ENCODE measurements around the gene IFT122.
"Not testable (repeated sequence)": the region's sequence is repeated elsewhere in the genome, so short reads cannot be mapped to it uniquely, and the experiment has no call there.

Gene IFT122

GRCh38 chr3:129535075-129535474 lies 95.1 kb downstream of the IFT122 start:
- Histone ChIP-seq H3K4me3 (ENCODE audit: low read depth in 1 of 2, low read length in 2 of 2) (no peak overlapping the region), H3K27me3 (ENCODE audit: control insufficient read depth in 1 of 2, insufficient read depth in 2 of 2, low read length in 2 of 2) (no peaks in the 10 kb centered on the region), H3K9me3 (ENCODE audit: low read length) (no peaks in the 10 kb centered on the region), H3K27ac (ENCODE audit: low read depth, low read length) (no peak overlapping the region), H3K4me1 (ENCODE audit: insufficient read depth, low read length) (no peaks in the 10 kb centered on the region), H3K36me3 (ENCODE audit: insufficient read depth, low read length) (no peaks in the 10 kb centered on the region), H3K9ac (ENCODE audit: low read length) (no peak overlapping the region)

- Histone ChIP-seq H3K27ac (ENCODE audit: low read depth, low read length) (no peak overlapping the region), H3K9me3 (ENCODE audit: low read length) (no peaks in the 10 kb centered on the region), H3K27me3 (ENCODE audit: control insufficient read depth in 1 of 2, insufficient read depth in 2 of 2, low read length in 2 of 2) (no peaks in the 10 kb centered on the region), H3K36me3 (ENCODE audit: insufficient read depth, low read length) (no peaks in the 10 kb centered on the region), H3K9ac (ENCODE audit: low read length) (no peak overlapping the region), H3K4me3 (ENCODE audit: low read depth in 1 of 2, low read length in 2 of 2) (no peak overlapping the region), H3K4me1 (ENCODE audit: insufficient read depth, low read length) (no peaks in the 10 kb centered on the region)
Measured at GRCh38 chr3:129536374-129536667, 96.3 kb downstream of the IFT122 start.

- Histone ChIP-seq H3K27me3 (ENCODE audit: control insufficient read depth in 1 of 2, insufficient read depth in 2 of 2, low read length in 2 of 2) (no peaks in the 10 kb centered on the region), H3K9ac (ENCODE audit: low read length) (no peak overlapping the region), H3K9me3 (ENCODE audit: low read length) (no peaks in the 10 kb centered on the region), H3K4me1 (ENCODE audit: insufficient read depth, low read length) (no peaks in the 10 kb centered on the region), H3K27ac (ENCODE audit: low read depth, low read length) (no peak overlapping the region), H3K36me3 (ENCODE audit: insufficient read depth, low read length) (no peaks in the 10 kb centered on the region), H3K4me3 (ENCODE audit: low read depth in 1 of 2, low read length in 2 of 2) (no peak overlapping the region)
Measured at GRCh38 chr3:129536804-129537203, 96.8 kb downstream of the IFT122 start.

GRCh38 chr3:129539206-129539605 lies 99.2 kb downstream of the IFT122 start:
- Histone ChIP-seq H3K4me1 (ENCODE audit: insufficient read depth, low read length) (no peaks in the 10 kb centered on the region), H3K9ac (ENCODE audit: low read length) (no peak overlapping the region), H3K27ac (ENCODE audit: low read depth, low read length) (no peak overlapping the region), H3K9me3 (ENCODE audit: low read length) (no peaks in the 10 kb centered on the region), H3K27me3 (ENCODE audit: control insufficient read depth in 1 of 2, insufficient read depth in 2 of 2, low read length in 2 of 2) (no peaks in the 10 kb centered on the region), H3K4me3 (ENCODE audit: low read depth in 1 of 2, low read length in 2 of 2) (no peak overlapping the region), H3K36me3 (ENCODE audit: insufficient read depth, low read length) (no peaks in the 10 kb centered on the region)

- no peak overlapping the region for H3K9ac ChIP-seq (ENCODE audit: low read length)
- no peaks in the 10 kb centered on the region for H3K4me1 ChIP-seq (ENCODE audit: insufficient read depth, low read length)
- H3K9me3 ChIP-seq (ENCODE audit: low read length): no peaks in the 10 kb centered on the region
- no peaks in the 10 kb centered on the region for H3K36me3 ChIP-seq (ENCODE audit: insufficient read depth, low read length)
- H3K4me3 ChIP-seq (ENCODE audit: low read depth in 1 of 2, low read length in 2 of 2): no peak overlapping the region
- no peaks in the 10 kb centered on the region for H3K27me3 ChIP-seq (ENCODE audit: control insufficient read depth in 1 of 2, insufficient read depth in 2 of 2, low read length in 2 of 2)
- no peak overlapping the region for H3K27ac ChIP-seq (ENCODE audit: low read depth, low read length)
Measured at GRCh38 chr3:129540776-129541516, 100.9 kb downstream of the IFT122 start.

GRCh38 chr3:129542747-129543146 lies 102.7 kb downstream of the IFT122 start:
- H3K36me3 ChIP-seq (ENCODE audit: insufficient read depth, low read length): no peaks in the 10 kb centered on the region
- no peak overlapping the region for H3K9ac ChIP-seq (ENCODE audit: low read length)

GRCh38 chr3:129543156-129543790 lies 103.2 kb downstream of the IFT122 start, which contains the start of gene H1-8:
H1-8 (plus strand) TSS chr3:129543175; CDS start chr3:129543219, 44 bp downstream.
- no peak within 1 kb of the TSS for H3K27ac ChIP-seq (ENCODE audit: low read depth, low read length)
- H3K9ac ChIP-seq (ENCODE audit: low read length): no peak within 1 kb of the TSS
- H3K9me3 ChIP-seq (ENCODE audit: low read length): no peaks in the 10 kb centered on the region
- H3K4me3 ChIP-seq (ENCODE audit: low read depth in 1 of 2, low read length in 2 of 2): no peak within 1 kb of the TSS
- H3K4me1 ChIP-seq (ENCODE audit: insufficient read depth, low read length): no peaks in the 10 kb centered on the region
- no peaks in the 10 kb centered on the region for H3K27me3 ChIP-seq (ENCODE audit: control insufficient read depth in 1 of 2, insufficient read depth in 2 of 2, low read length in 2 of 2)
- H3K36me3 ChIP-seq (ENCODE audit: insufficient read depth, low read length): no peaks in the 10 kb centered on the region

More at GRCh38 chr3:129542747-129543146, 102.7 kb downstream of the IFT122 start:
- no peak overlapping the region for H3K27ac ChIP-seq (ENCODE audit: low read depth, low read length)
- H3K4me3 ChIP-seq (ENCODE audit: low read depth in 1 of 2, low read length in 2 of 2): no peak overlapping the region
- no peaks in the 10 kb centered on the region for H3K4me1 ChIP-seq (ENCODE audit: insufficient read depth, low read length)
- H3K27me3 ChIP-seq (ENCODE audit: control insufficient read depth in 1 of 2, insufficient read depth in 2 of 2, low read length in 2 of 2): no peaks in the 10 kb centered on the region
- no peaks in the 10 kb centered on the region for H3K9me3 ChIP-seq (ENCODE audit: low read length)

- no peak overlapping the region for H3K27ac ChIP-seq (ENCODE audit: low read depth, low read length)
- no peaks in the 10 kb centered on the region for H3K27me3 ChIP-seq (ENCODE audit: control insufficient read depth in 1 of 2, insufficient read depth in 2 of 2, low read length in 2 of 2)
- no peaks in the 10 kb centered on the region for H3K9me3 ChIP-seq (ENCODE audit: low read length)
- no peak overlapping the region for H3K4me3 ChIP-seq (ENCODE audit: low read depth in 1 of 2, low read length in 2 of 2)
- H3K36me3 ChIP-seq (ENCODE audit: insufficient read depth, low read length): no peaks in the 10 kb centered on the region
- H3K4me1 ChIP-seq (ENCODE audit: insufficient read depth, low read length): no peaks in the 10 kb centered on the region
- H3K9ac ChIP-seq (ENCODE audit: low read length): no peak overlapping the region
Measured at GRCh38 chr3:129543999-129544398, 104.0 kb downstream of the IFT122 start.

GRCh38 chr3:129545951-129546350 lies 105.9 kb downstream of the IFT122 start:
- not testable (repeated sequence) for H3K4me3 ChIP-seq (ENCODE audit: low read depth in 1 of 2, low read length in 2 of 2); H3K36me3 ChIP-seq (ENCODE audit: insufficient read depth, low read length); H3K4me1 ChIP-seq (ENCODE audit: insufficient read depth, low read length); H3K27me3 ChIP-seq (ENCODE audit: control insufficient read depth in 1 of 2, insufficient read depth in 2 of 2, low read length in 2 of 2); H3K9me3 ChIP-seq (ENCODE audit: low read length); H3K27ac ChIP-seq (ENCODE audit: low read depth, low read length); H3K9ac ChIP-seq (ENCODE audit: low read length)

- H3K4me3 ChIP-seq (ENCODE audit: low read depth in 1 of 2, low read length in 2 of 2): no peak overlapping the region
- no peaks in the 10 kb centered on the region for H3K9me3 ChIP-seq (ENCODE audit: low read length)
- H3K4me1 ChIP-seq (ENCODE audit: insufficient read depth, low read length): no peaks in the 10 kb centered on the region
- no peaks in the 10 kb centered on the region for H3K27me3 ChIP-seq (ENCODE audit: control insufficient read depth in 1 of 2, insufficient read depth in 2 of 2, low read length in 2 of 2)
- no peak overlapping the region for H3K27ac ChIP-seq (ENCODE audit: low read depth, low read length)
- no peak overlapping the region for H3K9ac ChIP-seq (ENCODE audit: low read length)
- H3K36me3 ChIP-seq (ENCODE audit: insufficient read depth, low read length): no peaks in the 10 kb centered on the region
Measured at GRCh38 chr3:129547241-129547640, 107.2 kb downstream of the IFT122 start.

- Histone ChIP-seq H3K9ac (ENCODE audit: low read length) (no peak overlapping the region), H3K4me1 (ENCODE audit: insufficient read depth, low read length) (no peaks in the 10 kb centered on the region), H3K27ac (ENCODE audit: low read depth, low read length) (no peak overlapping the region), H3K27me3 (ENCODE audit: control insufficient read depth in 1 of 2, insufficient read depth in 2 of 2, low read length in 2 of 2) (no peaks in the 10 kb centered on the region), H3K9me3 (ENCODE audit: low read length) (no peaks in the 10 kb centered on the region), H3K36me3 (ENCODE audit: insufficient read depth, low read length) (no peaks in the 10 kb centered on the region), H3K4me3 (ENCODE audit: low read depth in 1 of 2, low read length in 2 of 2) (no peak overlapping the region)
Measured at GRCh38 chr3:129548104-129548965, 108.3 kb downstream of the IFT122 start.

All from muscle layer of colon (tissue), 2 donors.